CD1c-positive myeloid dendritic cell (primary cell): ENCODE results near the gene PUS7L.
"Not testable (repeated sequence)": the region's sequence is repeated elsewhere in the genome, so short reads cannot be mapped to it uniquely, and the experiment has no call there.

Source experiments
- DNase-seq: peaks from one replicate; pipeline ENCODE4 v3.0.0-alpha.2; 2016; ENCODE audit errors: extremely low spot score

PUS7L gene

GRCh38 chr12:43749016-43749415 lies 9.6 kb downstream of the PUS7L start:
- no peak for DNase-seq

GRCh38 chr12:43744826-43745225 lies 13.8 kb downstream of the PUS7L start:
- no peak for DNase-seq

- DNase-seq = no peak
Observed at GRCh38 chr12:43742106-43742505, 16.5 kb downstream of the PUS7L start.

GRCh38 chr12:43740511-43741100 lies 18.0 kb downstream of the PUS7L start:
- no peak for DNase-seq

- DNase-seq = no peak
Observed at GRCh38 chr12:43737646-43738045, 20.9 kb downstream of the PUS7L start.

GRCh38 chr12:43736927-43737440 lies 21.6 kb downstream of the PUS7L start:
- DNase-seq = no peak

- DNase-seq = no peak
Observed at GRCh38 chr12:43733687-43734086, 24.9 kb downstream of the PUS7L start.

GRCh38 chr12:43730283-43730682 lies 28.3 kb downstream of the PUS7L start:
- no peak for DNase-seq

GRCh38 chr12:43728698-43729097 lies 29.9 kb downstream of the PUS7L start:
- no peak for DNase-seq

GRCh38 chr12:43728117-43728516 lies 30.5 kb downstream of the PUS7L start:
- DNase-seq = no peak

- DNase-seq = no peak
Observed at GRCh38 chr12:43723134-43723533, 35.5 kb downstream of the PUS7L start.

- no peak for DNase-seq
Observed at GRCh38 chr12:43722621-43723020, 36.0 kb downstream of the PUS7L start.

GRCh38 chr12:43711348-43711747 lies 47.2 kb downstream of the PUS7L start:
- no peak for DNase-seq

- not testable (repeated sequence) for DNase-seq
Observed at GRCh38 chr12:43703772-43704171, 54.8 kb downstream of the PUS7L start.

GRCh38 chr12:43701194-43701593 lies 57.4 kb downstream of the PUS7L start:
- not testable (repeated sequence) for DNase-seq

- DNase-seq = no peak
Observed at GRCh38 chr12:43696154-43696553, 62.4 kb downstream of the PUS7L start.

- no peak for DNase-seq
Observed at GRCh38 chr12:43694879-43695278, 63.7 kb downstream of the PUS7L start.

GRCh38 chr12:43692064-43692463 lies 66.5 kb downstream of the PUS7L start:
- DNase-seq = no peak

GRCh38 chr12:43685491-43685890 lies 73.1 kb downstream of the PUS7L start:
- not testable (repeated sequence) for DNase-seq

GRCh38 chr12:43676183-43676813 lies 82.3 kb downstream of the PUS7L start:
- peak; percentile 43 for DNase-seq

GRCh38 chr12:43675048-43675904 lies 83.3 kb downstream of the PUS7L start:
- no peak for DNase-seq

GRCh38 chr12:43669373-43669772 lies 89.2 kb downstream of the PUS7L start:
- DNase-seq = no peak
